Gastrocnemius medialis (tissue), 4 donors: ENCODE results near the gene DDX10.
"Not testable (repeated sequence)": the region's sequence is repeated elsewhere in the genome, so short reads cannot be mapped to it uniquely, and the experiment has no call there.

ENCODE experiments used
- CTCF ChIP-seq, 5 experiments: fragments of 450-650 bp in 3 of 5; fragments of 200-600 bp in 2 of 5; sonication (generic) in 2 of 5; IDR thresholded peaks in 4 of 5; conservative IDR thresholded peaks in 1 of 5; 1 replicate in 4 of 5; 2 replicates in 1 of 5; pipeline ENCODE4 v1.5.1; 2016 to 2019; ENCODE audit warnings: antibody characterized with exemption in 5 of 5, mild to moderate bottlenecking in 3 of 5, moderate library complexity in 3 of 5
- POLR2A ChIP-seq, 2 donors: fragments of 450-650 bp; IDR thresholded peaks; one replicate each; pipeline ENCODE4 v1.6.1; 2017; ENCODE audit warnings: antibody characterized with exemption in 2 of 2, mild to moderate bottlenecking in 2 of 2, moderate library complexity in 2 of 2

GRCh38 chr11:108823960-108824359, 159.1 kb downstream of the DDX10 start:
- TF ChIP-seq CTCF (IDR thresholded peaks at IDR 0.05 in 4 of 5, conservative IDR thresholded peaks at IDR 0.05 in 1 of 5); POLR2A (IDR thresholded peaks at IDR 0.05): not testable (repeated sequence)
